Hindlimb muscle (tissue), 1 donor: Measurements from ENCODE around the gene KRTAP10-6. TPM values are rescaled to one million over a fixed set of nuclear protein-coding genes. Genes with fewer than 3 reads are reported as not detected.
"Not testable (repeated sequence)": the region's sequence is repeated elsewhere in the genome, so short reads cannot be mapped to it uniquely, and the experiment has no call there.

ENCODE experiments used
- DNase-seq: peaks from one replicate; pipeline ENCODE4 v3.0.0-alpha.2; 2013
- polyA plus RNA-seq: library from polyadenylated mRNA; unstranded; fragments of 120-200 nt; gene quantifications from one replicate; pipeline ENCODE4 v1.2.1, GENCODE V29; 2013; ENCODE audit not compliant: insufficient read length

The KRTAP10-6 gene
- polyA plus RNA-seq, 1 donor = not detected

DNA sequence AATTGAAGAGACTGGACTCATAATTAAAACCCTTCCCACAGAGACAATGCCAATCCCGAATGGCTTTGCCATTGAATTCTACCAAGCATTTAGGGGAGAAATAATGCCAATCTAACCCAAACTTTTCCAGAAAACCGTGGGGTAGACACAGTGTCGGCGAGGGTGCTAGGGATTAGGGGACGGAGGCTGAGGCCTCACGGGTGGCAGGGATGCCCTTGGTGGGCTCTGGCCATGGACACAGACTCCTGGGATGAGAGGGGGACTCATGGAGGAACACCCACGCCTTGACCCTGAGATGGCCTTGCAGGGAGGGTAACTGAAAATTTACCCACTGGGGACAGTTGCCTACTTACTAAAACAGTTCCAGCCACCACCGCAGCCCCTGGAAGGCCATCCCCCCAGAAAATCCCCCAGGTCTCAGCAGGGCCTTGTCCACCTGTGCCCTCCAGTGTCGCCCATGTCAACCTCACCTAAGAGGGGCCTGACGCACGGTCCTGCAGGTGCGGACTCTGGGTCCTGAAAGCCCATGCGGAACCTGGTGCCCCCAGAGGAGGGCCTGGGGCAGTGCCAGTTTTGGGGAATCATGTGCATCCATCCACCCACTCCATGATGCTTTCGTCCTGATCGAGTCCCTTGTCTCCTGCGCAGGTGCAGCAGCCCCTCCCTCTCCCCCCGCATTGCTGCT lies 13.8 kb downstream of the KRTAP10-6 start:
- DNase-seq = no peak

DNA sequence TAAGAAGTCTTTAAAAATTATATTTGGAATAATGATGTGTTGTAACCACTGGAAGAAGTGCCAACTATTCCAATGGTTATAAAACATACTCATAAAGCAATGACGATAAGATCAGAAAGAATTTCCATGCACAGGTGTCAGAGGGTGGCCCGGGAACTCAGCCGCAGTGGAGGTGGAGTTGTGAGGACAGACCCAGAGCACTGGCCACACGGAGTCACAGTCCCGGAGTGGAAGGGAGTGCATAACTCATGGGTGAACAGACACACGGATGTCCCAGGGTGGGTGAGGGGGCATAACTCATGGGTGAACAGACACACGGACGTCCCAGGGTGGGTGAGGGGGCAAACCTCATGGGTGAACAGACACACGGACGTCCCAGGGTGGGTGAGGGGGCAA lies 16.3 kb downstream of the KRTAP10-6 start:
- DNase-seq = no peak

DNA sequence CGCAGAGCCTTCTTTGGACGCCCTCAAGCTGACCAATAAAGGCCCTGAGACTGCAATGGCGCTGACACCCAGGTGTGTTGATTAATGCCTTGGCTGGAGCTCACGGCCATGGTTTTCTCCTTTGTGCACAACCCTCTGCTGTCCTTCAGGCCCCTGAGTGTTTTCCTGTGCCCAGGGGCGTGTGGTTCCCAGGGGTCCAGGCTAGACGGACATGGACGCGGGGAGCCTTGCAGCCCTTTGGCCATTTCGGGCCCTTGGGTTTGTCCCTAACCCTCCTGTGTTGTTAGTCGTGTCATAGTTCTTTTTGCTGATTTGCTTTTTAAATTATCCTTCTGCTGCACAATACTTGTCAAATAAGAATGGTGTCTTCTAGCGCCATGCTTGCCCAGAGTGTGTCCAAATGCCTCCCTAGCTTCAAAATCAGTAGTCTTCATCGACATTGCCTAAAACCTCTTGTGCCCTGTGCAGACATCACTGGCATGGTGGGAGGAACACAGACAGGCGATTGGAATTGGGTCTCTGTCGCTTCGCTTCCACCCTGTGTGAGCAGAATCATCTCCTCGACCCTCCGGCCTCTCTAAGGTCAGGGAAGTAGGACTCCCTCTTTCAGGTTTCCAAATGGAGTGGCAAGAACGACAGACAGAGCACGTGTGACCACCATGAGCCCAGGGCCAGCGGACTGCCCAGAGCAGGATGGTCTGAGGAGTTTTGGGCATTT lies 16.8 kb downstream of the KRTAP10-6 start:
- no peak for DNase-seq

DNA sequence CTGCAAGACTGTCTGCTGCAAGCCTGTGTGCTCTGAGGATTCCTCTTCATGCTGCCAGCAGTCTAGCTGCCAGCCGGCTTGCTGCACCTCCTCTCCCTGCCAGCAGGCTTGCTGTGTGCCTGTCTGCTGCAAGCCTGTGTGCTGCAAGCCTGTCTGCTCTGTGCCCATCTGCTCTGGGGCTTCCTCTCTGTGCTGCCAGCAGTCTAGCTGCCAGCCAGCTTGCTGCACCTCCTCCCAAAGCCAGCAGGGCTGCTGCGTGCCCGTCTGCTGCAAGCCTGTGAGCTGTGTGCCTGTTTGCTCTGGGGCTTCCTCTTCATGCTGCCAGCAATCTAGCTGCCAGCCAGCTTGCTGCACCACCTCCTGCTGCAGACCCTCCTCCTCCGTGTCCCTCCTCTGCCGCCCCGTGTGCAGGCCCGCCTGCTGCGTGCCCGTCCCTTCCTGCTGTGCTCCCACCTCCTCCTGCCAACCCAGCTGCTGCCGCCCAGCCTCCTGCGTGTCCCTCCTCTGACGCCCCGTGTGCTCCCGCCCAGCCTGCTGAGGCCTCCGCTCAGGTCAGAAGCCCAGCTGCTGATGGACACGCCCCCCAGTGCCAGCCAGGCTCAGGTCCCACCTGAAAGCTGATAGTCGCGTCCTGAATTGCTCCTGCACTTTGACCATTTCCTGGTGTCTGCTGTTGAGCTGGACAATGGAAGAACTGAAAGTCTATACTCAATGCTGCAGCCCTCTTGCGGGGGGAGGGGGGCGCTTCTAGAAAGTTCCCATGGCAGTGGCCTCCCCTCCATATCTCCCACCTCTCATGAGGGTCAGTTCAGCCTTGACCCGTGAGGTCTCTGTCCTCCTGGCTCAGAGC lies 17.6 kb downstream of the KRTAP10-6 start:
- no peak for DNase-seq

GRCh38 chr21:44573630-44574456 lies 18.5 kb downstream of the KRTAP10-6 start, which contains the start of gene KRTAP10-4:
TSS of gene KRTAP10-4 (plus strand) at chr21:44573729. CDS start at chr21:44573759, 30 bp downstream.
- DNase-seq = not testable (repeated sequence)

DNA sequence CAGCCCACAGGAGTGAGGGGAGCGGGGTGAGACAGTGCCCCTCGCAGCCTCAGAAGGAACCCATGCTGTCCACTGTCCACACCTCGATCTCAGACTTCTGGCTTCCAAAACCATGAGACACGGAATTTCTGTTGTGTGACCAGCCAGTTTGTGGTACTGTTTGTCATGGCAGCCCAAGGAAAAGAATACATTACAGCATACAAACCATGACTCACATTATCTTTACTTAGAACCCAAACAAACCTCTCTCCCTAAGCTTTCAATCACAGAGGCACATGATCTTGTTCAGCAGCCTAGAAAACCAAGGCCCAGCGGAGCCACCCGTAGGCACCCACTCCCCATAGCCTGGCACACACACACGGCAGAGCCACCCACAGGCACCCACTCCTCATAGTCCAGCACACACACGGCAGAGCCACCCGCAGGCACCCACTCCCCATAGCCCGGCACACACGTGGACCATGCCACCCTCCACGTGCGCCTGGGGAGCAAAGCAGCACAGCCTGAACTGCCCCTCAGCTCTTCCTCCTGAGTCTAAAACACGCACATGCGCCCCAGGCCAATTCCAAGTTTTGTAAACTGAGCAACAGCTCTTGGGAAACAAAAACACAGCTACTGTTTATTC lies 19.2 kb downstream of the KRTAP10-6 start:
- DNase-seq = no peak

DNA sequence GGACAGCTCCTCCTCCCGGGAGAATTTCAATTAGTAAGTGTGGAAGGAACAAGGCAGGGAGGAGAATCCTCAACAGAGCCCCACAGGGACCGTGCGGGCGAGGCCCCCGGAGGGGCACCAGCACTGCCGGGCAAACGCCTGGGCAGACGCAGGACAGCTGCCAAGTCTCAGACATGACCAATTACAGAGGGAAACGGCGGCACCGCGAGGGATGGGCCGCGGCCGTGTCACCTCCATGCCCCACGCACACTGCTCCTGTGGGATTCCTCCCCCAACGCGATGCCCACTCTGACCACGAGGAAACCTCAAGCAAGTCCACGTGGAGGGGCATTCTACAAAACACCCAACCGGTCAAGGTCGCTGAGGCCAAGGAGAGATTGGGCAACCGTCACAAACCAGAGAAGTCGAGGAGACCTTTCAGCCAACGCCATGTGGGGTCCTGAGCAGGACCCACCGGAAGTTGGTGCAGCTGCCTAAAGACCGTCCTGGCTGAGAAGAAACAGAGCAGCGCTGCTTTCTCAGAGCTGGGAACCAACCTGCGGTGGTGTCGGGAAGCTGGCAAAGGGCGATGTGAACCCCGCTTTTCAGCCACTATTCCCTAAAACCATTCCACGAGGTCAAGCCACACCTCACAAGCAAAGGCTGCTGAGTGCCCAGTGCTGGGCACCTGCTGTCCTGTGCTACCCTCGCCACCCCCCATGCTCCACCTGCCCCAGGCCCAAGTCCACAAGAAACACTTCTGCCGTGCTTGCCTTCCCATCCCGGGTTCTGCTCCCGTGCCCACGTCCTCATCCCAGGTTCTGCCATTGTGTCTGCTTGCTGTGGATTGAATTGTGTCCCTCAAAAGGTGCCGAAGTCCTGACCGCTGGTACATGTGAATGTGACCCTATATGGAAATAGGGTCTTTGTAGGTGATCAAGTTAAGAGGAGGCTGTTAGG lies 20.2 kb downstream of the KRTAP10-6 start:
- DNase-seq = no peak

DNA sequence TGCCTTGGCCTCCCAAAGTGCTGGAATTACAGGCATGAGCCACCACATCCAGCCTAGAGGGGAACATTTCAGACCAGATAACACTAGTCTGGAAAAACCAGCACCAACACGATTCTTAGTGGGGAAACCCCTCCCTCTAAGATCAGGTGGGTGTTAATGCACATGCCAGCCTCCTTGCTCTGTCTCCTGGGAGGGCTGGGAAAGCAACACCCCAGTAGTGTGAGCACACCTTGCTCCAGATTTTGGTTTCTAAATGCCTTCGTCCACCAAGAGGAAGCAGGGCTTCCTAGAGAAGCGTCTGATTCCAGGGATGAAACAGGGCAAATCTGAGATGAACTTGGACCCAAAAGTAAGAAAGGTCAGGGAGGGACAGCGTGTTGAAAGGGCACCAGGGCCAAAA lies 21.0 kb downstream of the KRTAP10-6 start:
- no peak for DNase-seq

GRCh38 chr21:44569861-44570517 lies 22.3 kb downstream of the KRTAP10-6 start:
- no peak for DNase-seq

GRCh38 chr21:44568667-44569556 lies 23.4 kb downstream of the KRTAP10-6 start:
- DNase-seq = no peak

- no peak for DNase-seq
These were observed 24.0 kb downstream of the KRTAP10-6 start for GRCh38 chr21:44568261-44568660.

DNA sequence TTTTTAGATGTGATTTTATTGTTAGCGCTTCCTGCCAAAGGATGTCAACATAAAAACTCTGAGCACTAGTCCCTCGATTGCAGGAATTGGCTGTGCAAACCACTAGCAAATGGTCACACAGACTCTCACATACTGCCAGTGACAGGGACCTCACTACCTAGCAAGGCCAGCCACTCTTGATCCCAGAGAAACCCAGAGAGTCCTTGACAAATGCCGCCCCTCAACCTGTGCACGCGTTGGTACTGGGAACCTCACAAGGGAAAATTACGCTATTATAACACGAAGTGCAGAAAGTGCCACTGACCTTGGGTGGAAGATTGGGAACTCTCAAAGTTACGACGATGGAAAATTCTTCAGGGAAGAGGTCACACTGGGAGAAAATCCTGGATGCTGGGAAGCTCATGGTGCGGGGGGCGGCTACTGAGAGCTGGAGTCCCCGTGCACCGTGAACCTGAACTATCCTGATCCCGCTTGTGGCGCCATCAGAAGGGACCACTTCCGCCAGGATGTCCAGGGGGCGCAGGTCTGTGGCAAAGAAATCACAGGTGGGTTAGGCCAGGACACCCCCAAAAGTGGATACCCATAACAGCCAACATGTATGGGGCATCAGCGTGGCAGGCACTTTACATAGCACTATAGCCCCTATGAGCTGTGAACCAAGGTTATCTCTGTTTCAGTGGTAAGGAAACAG lies 24.7 kb downstream of the KRTAP10-6 start:
- no peak for DNase-seq

DNA sequence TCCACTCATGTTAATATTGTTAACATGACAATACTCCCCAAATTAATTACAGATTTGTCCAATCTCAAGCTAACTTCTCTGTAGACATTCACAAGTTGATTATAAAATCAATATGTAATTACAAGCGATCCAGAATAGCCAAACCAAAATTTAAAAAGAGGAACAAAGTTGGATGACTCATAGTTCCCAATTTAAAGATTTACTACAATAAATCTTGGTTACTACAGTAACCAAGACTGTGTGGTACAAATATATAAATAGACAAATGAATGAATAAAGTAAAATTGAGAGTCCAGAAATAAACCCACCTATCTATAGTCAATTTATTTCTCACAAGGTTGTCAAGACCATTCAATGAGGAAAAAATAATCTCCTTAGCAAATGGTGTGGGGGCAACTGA lies 25.9 kb downstream of the KRTAP10-6 start:
- no peak for DNase-seq

- DNase-seq = no peak
These were observed 27.3 kb downstream of the KRTAP10-6 start for GRCh38 chr21:44564886-44565598.

DNA sequence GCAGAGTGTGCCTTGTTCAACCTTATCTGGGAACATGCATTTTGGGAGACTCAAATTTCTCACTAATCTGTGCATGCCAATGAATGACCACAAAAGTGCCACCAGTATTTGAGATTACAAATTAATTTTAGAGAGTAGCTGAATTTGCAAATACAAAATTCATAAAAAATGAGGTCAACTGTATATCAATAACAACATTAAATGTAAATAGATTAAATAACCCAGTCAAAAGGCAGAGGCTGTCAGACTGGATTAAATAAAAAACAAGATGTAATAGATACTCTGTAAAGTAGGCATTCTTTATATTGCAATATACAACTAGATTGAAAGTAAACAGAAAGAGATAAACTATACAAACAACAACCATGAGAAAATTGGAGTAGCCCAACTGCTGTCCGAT lies 28.2 kb downstream of the KRTAP10-6 start:
- no peak for DNase-seq

DNA sequence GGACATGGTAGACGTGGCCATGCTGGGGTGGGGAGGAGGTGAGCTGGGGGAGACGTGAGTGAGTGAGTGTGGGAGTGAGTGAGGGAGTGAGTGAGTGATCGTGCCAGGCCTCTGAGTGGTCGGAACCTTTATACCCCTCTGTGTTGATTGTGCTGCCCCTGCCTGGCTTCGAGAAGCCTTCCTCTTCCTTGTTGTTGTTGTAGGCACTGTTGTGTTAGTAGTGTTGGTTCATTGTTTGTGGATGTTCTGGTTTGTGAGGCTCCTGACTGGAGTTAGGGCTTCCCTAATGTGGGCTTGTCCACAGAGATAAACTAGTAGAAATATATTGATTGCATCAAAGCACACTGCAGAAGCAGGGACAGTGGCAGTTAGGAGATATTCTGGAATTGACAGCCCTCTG lies 33.6 kb downstream of the KRTAP10-6 start, which contains the start of gene KRTAP10-3:
Gene KRTAP10-3 (minus strand): TSS at position 101 of the 400 bp plus-strand sequence. CDS start 80 bp downstream, at position 21.
- no peak for DNase-seq

DNA sequence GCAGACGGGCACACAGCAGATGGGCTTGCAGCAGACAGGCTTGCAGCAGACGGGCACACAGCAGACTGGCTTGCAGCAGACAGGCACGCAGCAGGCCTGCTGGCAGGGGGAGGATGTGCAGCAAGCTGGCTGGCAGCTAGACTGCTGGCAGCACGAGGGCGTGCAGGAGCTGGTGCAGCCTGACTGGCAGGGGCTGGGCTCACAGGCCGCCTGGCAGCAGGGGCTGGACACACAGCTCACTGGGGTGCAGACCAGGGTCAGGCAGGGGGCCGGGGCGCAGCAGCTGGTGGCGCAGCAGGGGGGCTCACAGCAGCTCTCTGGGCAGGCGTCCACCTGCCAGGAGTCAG lies 34.0 kb downstream of the KRTAP10-6 start:
- not testable (repeated sequence) for DNase-seq
